ENCODE measurements around the gene DIPK2A. TPM values are rescaled to one million over a fixed set of nuclear protein-coding genes. Genes with fewer than 3 reads are reported as not detected.

The DIPK2A gene
- total RNA-seq, 8 experiments from 2014 or later, result 5.4 to 62.9 (median 15.5) TPM

DNA sequence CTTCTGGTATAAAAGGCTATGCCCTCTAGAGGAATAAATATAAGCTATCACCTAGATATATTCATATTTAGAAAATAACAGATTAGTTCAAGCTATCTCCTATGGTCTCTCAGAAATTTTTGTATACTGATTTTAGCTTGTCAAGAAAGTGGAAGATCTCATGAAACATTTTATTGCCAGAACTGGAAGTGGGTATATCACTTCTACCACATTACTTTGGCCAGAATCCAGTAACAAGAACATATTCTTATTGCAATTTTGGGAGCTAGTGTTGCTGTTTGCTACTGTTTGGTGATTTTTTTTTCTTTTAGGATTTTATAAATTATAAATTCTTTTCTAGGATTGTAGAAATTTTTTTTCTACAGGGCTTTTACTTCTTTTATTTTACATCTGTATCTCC lies 14.2 kb upstream of the DIPK2A start:
- Histone ChIP-seq H3K4me1 (replicated peaks in 1 of 2) (no peaks in the 10 kb centered on the region), H3K27ac (no peak overlapping the region), H3K4me3 (no peak overlapping the region)
- ATAC-seq (replicated peaks in 6 of 8), result no peak
- in situ Hi-C loops (cut with MboI; ENCODE audit: low pct_unique_long_range_greater_than_20kb in 2 of 9, low sequenced_read_pairs in 9 of 9, unreplicated experiment in 9 of 9), result loop anchor here in 2 of 9 experiments (25.0 kb wide), 1 partner anchor 170 kb away; no protein-coding TSS in a partner anchor

DNA sequence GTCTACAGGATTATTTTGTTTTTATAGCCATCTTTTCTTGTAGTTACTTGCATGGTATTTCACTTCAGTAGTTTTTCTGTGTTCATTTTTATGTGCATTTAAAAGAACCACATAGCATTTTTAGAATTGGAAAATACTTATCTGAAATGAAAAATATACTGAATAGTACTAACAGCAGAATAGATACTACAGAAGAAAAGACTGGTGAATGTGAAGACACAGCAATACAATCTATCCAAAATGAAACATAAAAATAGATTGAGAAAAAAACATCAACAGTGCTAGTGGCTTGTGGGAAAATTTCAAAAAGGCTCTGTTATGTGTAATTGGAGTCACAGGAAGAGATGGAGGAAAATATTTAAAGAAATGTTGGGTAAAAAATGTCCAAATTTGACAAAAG lies 12.7 kb upstream of the DIPK2A start:
- no peak overlapping the region for H3K4me3 ChIP-seq
- H3K4me1 ChIP-seq (replicated peaks in 1 of 2), result no peaks in the 10 kb centered on the region
- ATAC-seq (replicated peaks in 6 of 8), result no peak
- in situ Hi-C loops (cut with MboI; ENCODE audit: low pct_unique_long_range_greater_than_20kb in 2 of 9, low sequenced_read_pairs in 9 of 9, unreplicated experiment in 9 of 9), result loop anchor here in 2 of 9 experiments (25.0 kb wide), 1 partner anchor 172 kb away; no protein-coding TSS in a partner anchor
- no peak overlapping the region for H3K27ac ChIP-seq

DNA sequence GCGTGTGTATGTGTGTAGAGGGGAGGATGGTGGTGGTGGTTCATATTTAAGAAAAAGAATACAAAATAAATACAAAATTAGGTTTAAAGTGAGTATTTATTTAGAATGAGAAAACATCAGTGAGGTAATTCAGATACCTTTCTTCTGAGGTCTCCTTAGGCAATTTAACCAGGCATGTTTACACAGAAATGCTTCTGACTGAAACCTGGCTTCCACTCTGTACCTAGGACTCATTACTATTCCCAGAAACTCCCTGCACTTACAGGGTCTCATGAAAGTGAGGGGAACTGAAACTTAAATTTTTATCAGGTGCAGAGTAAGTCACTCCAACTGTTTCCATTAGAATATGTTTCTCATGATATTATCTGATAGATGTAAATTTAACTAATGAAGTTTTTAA lies 10.3 kb upstream of the DIPK2A start:
- 57 to 100% (median 100%) methylated on average over 1 of the region's 1 CpG; no CpG with 5 or more reads in 4 of the 10 experiments for WGBS, 10 experiments
- in situ Hi-C loops (cut with MboI; ENCODE audit: low pct_unique_long_range_greater_than_20kb in 2 of 9, low sequenced_read_pairs in 9 of 9, unreplicated experiment in 9 of 9), result loop anchor here in 2 of 9 experiments (25.0 kb wide), 1 partner anchor 174 kb away; no protein-coding TSS in a partner anchor
- H3K27ac ChIP-seq, result no peak overlapping the region
- no peak overlapping the region for H3K4me3 ChIP-seq
- ATAC-seq (replicated peaks in 6 of 8), result no peak
- H3K4me1 ChIP-seq (replicated peaks in 1 of 2), result no peaks in the 10 kb centered on the region

DNA sequence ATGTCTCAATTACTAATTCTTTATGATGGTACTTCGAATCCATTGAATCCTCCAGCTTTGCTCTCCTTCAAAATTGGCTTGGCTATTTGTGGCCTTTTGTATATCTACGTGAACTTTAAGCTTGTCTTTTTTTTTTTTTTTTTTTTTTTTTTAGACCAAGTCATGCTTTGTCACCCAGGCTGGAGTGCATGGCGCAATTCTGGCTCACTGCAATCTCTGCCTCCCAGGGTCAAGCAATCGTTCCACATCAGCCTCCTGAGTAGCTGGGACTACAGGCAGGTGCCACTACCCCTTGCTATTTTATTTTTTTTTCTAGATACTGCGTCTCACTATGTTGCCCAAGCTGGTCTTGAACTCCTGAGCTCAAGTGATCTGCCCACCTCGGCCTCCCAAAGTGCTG lies 7.7 kb upstream of the DIPK2A start:
- in situ Hi-C loops (cut with MboI; ENCODE audit: low pct_unique_long_range_greater_than_20kb in 2 of 9, low sequenced_read_pairs in 9 of 9, unreplicated experiment in 9 of 9), result loop anchor here in 2 of 9 experiments (25.0 kb wide), 1 partner anchor 177 kb away; no protein-coding TSS in a partner anchor
- ATAC-seq (replicated peaks in 6 of 8), result no peak
- WGBS, 10 experiments, result 0 to 91% (median 54%) methylated on average over 1 to 6 of the region's 6 CpGs
- no peak overlapping the region for H3K27ac ChIP-seq
- no peaks in the 10 kb centered on the region for H3K4me1 ChIP-seq (replicated peaks in 1 of 2)
- no peak overlapping the region for H3K4me3 ChIP-seq

DNA sequence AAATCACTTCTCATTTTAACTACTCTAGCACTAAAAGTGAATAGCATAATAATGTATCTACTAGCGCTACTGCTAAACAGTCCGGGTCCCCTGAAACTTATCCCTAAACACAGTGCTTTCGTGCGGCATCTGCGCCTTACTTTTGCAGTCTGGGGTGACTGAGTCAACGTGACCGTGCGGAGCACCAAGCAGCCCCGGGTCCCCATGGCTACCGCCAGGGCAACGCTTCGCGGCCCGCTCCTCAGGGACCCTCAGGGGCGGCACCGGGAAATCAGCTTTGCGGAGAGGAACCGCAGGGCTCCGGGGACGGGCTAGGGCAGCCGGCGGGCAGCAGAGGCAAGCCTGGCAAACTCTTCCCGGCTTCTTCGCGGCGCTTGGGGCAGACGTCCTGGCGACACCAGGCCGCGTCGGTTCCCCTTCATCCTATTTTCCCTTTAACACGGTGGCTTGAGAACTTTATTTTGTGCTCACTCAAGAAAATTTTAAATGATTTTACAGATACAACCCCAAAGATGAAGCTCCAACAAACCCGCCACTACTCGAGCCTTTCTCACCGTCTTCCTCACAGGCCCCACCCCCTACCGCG lies 757 bp upstream of the DIPK2A start:
- in situ Hi-C loops (cut with MboI; ENCODE audit: low pct_unique_long_range_greater_than_20kb in 2 of 9, low sequenced_read_pairs in 9 of 9, unreplicated experiment in 9 of 9), result loop anchor here in 2 of 9 experiments (25.0 kb wide), 1 partner anchor 184 kb away; no protein-coding TSS in a partner anchor
- peak; percentile 3 to 28 (median 14) for ATAC-seq (replicated peaks in 6 of 8)
- WGBS, 10 experiments, result 0 to 10% (median 0%) methylated on average over 2 to 10 of the region's 37 CpGs; no CpG with 5 or more reads in 4 of the 10 experiments

DNA sequence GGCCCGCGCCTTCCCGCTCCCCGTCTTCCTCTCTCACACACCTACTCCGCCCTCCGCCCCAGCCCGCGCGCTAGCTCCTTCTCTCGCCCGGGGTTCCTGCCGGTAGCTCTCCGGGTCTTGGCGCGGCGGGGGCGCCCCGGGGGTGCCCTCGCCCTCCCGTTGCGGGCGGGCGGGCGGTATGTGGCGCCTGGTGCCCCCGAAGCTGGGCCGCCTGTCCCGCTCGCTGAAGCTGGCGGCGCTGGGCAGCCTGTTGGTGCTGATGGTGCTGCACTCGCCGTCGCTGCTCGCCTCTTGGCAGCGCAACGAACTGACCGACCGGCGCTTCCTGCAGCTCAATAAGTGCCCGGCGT lies 507 bp downstream of the DIPK2A start:
- peak; percentile 7 to 40 (median 28) for ATAC-seq (replicated peaks in 6 of 8)
- peak overlapping the region; percentile 91 to 93 for H3K27ac ChIP-seq
- in situ Hi-C loops (cut with MboI; ENCODE audit: low pct_unique_long_range_greater_than_20kb in 2 of 9, low sequenced_read_pairs in 9 of 9, unreplicated experiment in 9 of 9), result loop anchor here in 2 of 9 experiments (25.0 kb wide), 1 partner anchor 185 kb away; no protein-coding TSS in a partner anchor
- H3K4me1 ChIP-seq (replicated peaks in 1 of 2), result no peaks in the 10 kb centered on the region
- H3K4me3 ChIP-seq, result peak overlapping the region; percentile 57 to 82 (median 63)
- no CpG with 5 or more reads among the region's 42 CpGs for WGBS, 10 experiments

More for the DNA sequence above, 757 bp upstream of the DIPK2A start:
- Histone ChIP-seq H3K27ac (peak overlapping the region; percentile 91 to 93), H3K4me3 (peak overlapping the region; percentile 57 to 82 (median 63)), H3K4me1 (replicated peaks in 1 of 2) (no peaks in the 10 kb centered on the region)

DNA sequence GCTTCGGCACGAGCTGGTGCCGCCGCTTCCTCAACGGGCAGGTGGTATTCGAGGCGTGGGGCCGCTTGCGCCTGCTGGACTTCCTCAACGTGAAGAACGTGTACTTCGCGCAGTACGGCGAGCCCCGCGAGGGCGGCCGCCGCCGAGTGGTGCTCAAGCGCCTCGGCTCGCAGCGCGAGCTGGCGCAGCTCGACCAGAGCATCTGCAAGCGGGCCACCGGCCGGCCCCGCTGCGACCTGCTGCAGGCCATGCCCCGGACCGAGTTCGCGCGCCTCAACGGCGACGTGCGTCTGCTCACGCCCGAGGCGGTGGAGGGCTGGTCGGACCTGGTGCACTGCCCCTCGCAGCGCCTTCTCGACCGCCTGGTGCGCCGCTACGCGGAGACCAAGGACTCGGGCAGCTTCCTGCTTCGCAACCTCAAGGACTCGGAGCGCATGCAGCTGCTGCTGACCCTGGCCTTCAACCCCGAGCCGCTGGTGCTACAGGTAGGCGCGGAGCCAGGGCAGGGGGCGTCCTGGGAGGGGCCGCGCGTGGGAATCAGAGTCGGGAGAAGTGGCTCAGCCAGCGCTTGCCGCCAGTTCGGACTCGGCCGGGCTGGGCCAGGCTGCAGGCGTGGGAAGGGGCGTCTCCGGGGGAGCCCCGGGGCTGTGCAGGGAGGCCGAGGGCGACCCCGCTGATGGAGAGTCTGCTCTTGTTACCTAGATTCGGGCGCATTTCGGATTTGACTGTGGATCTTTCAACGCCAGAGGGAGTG lies 1.1 kb downstream of the DIPK2A start:
- H3K4me1 ChIP-seq (replicated peaks in 1 of 2), result peaks cover 0 to 3% of the 10 kb centered on the region in 2 donors
- ATAC-seq (replicated peaks in 6 of 8), result peak; percentile 17 to 45 (median 38)
- H3K4me3 ChIP-seq, result peak overlapping the region; percentile 57 to 82 (median 63)
- in situ Hi-C loops (cut with MboI; ENCODE audit: low pct_unique_long_range_greater_than_20kb in 2 of 9, low sequenced_read_pairs in 9 of 9, unreplicated experiment in 9 of 9), result loop anchor here in 2 of 9 experiments (25.0 kb wide), 1 partner anchor 185 kb away; no protein-coding TSS in a partner anchor
- peak overlapping the region; percentile 91 to 93 for H3K27ac ChIP-seq
- WGBS, 10 experiments, result 0% methylated on average over 3 to 25 of the region's 83 CpGs; no CpG with 5 or more reads in 5 of the 10 experiments

DNA sequence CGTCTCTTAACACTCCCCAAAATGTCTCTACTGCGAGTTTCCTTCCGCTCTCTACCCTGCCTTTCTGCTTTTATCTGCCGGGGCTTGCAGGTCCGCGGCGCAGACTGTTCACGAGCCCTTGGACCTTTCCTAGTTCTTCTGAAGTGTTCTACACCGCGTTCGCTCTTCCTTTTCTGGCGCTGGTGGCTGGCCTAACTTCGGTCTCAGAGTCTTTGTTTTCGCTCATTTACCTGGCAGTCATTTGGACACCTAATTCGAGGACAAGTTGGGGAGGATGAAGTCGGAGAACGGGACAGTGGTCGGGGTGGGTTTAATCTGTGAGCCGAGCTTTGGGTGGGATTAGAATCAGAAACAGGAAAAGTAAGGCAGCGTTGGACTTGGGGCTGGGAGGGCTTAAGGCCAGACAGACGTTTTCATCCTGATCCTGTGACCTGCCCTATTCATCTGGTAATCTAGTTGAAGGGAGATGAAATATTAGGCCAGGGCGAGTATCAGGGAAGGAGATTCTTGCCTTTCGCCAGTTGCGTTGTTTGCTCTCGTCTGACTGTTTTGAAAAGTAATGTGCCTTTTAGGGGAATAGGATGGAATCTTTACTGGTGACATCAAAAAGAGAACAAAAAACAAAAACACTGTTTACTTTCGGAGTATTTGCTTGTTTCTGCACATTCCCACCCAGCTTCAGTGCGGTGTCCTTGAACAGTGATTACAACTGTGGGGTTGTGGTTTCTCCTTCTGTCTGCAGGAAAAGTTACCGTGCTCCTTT lies 1.8 kb downstream of the DIPK2A start:
- 0 to 5% (median 0%) methylated on average over 2 to 23 of the region's 28 CpGs for WGBS, 10 experiments
- in situ Hi-C loops (cut with MboI; ENCODE audit: low pct_unique_long_range_greater_than_20kb in 2 of 9, low sequenced_read_pairs in 9 of 9, unreplicated experiment in 9 of 9), result loop anchor here in 2 of 9 experiments (25.0 kb wide), 1 partner anchor 186 kb away; no protein-coding TSS in a partner anchor
- H3K4me3 ChIP-seq, result peak overlapping the region; percentile 57 to 82 (median 63)
- no peak for ATAC-seq (replicated peaks in 6 of 8)
- peaks cover 0 to 3% of the 10 kb centered on the region in 2 donors for H3K4me1 ChIP-seq (replicated peaks in 1 of 2)
- H3K27ac ChIP-seq, result peak overlapping the region; percentile 91 to 93

DNA sequence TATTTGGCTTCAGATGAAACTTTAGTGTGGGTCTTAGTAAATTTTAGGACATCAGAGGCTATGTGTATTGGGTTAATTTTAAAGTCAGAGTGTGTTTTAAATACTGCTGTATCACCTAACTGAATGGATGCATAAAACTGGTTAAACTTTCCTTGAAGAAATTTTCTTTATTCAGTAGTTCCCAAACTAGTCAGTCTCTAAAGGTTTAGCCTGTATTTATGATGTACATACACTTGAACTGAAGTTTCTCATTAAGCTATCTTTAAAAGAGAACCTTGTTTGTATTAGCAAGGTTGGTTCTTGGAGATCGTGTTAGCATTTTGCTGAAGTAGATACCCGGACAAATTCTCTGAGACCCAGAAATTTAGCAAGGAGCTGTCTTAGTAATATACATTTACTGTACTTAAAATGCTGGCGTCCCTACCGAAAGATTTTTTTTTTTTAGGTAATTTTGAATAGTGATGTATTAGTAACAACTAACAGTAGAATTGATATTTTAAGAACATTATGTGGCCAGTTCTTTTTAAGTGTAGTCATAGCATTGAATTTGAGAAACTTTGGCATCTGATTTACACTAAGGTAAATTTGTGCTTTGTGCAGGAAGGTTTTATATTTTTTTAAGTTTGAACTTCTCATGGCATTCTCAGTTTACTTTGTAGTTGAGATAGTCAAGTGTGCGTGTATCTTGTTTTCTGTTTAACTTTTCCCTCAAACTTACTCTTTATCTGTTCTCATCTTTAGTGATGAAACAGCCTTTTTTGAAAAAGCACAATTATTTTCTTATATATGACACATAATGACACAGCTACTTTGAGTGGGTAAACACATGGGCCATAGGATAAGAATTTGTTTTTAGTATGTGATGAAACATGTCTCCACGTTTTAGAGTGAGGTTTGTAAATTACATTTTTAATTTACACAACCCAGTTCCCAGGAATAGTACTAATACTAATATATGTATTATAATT lies 2.9 kb downstream of the DIPK2A start:
- H3K4me1 ChIP-seq (replicated peaks in 1 of 2), result peaks cover 0 to 3% of the 10 kb centered on the region in 2 donors
- in situ Hi-C loops (cut with MboI; ENCODE audit: low pct_unique_long_range_greater_than_20kb in 2 of 9, low sequenced_read_pairs in 9 of 9, unreplicated experiment in 9 of 9), result loop anchor here in 2 of 9 experiments (25.0 kb wide), 2 partner anchors 187 to 788 kb away; no protein-coding TSS in a partner anchor
- peak overlapping the region in 1 of 2 donors; percentile 93 for H3K27ac ChIP-seq
- peak overlapping the region; percentile 57 to 82 (median 63) for H3K4me3 ChIP-seq
- no peak for ATAC-seq (replicated peaks in 6 of 8)
- whole genome bisulfite sequencing, 10 experiments, result 0 to 32% (median 10%) methylated on average over 2 to 6 of the region's 6 CpGs

DNA sequence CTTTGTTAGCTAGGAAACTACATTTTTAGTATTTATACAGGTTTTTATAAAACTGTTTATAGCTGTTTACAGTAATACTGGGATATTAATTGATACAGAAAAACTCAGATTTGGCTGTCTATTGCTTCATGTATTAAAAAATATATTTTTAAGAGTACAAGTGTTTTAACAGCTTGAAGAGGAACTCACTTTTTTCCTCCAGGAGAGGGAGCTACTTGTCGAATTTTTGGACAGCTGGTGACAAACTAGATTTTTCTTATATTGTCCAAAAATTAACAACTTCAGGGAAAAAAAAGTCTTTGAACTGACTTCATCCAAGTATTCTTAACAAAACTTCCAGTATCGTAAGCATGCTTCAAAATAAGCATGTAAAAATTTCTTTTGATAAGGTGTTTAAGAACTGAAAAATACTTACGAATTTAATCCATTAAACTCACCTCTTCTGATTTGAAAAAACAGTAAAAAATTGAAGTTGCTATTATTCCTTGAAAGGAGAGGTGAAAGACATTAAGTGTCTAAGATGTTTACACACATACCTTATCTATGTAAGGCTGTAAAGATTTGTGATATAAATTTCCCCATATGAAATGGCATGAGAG lies 4.0 kb downstream of the DIPK2A start:
- Histone ChIP-seq H3K4me1 (replicated peaks in 1 of 2) (peaks cover 0 to 3% of the 10 kb centered on the region in 2 donors), H3K27ac (peak overlapping the region in 1 of 2 donors; percentile 25), H3K4me3 (peak overlapping the region; percentile 57 to 82 (median 63))
- in situ Hi-C loops (cut with MboI; ENCODE audit: low pct_unique_long_range_greater_than_20kb in 2 of 9, low sequenced_read_pairs in 9 of 9, unreplicated experiment in 9 of 9), result loop anchor here in 1 of 9 experiments (25.0 kb wide), 1 partner anchor 787 kb away; no protein-coding TSS in a partner anchor
- 11 to 44% (median 33%) methylated on average over 2 to 3 of the region's 3 CpGs for WGBS, 10 experiments
- no peak for ATAC-seq (replicated peaks in 6 of 8)

DNA sequence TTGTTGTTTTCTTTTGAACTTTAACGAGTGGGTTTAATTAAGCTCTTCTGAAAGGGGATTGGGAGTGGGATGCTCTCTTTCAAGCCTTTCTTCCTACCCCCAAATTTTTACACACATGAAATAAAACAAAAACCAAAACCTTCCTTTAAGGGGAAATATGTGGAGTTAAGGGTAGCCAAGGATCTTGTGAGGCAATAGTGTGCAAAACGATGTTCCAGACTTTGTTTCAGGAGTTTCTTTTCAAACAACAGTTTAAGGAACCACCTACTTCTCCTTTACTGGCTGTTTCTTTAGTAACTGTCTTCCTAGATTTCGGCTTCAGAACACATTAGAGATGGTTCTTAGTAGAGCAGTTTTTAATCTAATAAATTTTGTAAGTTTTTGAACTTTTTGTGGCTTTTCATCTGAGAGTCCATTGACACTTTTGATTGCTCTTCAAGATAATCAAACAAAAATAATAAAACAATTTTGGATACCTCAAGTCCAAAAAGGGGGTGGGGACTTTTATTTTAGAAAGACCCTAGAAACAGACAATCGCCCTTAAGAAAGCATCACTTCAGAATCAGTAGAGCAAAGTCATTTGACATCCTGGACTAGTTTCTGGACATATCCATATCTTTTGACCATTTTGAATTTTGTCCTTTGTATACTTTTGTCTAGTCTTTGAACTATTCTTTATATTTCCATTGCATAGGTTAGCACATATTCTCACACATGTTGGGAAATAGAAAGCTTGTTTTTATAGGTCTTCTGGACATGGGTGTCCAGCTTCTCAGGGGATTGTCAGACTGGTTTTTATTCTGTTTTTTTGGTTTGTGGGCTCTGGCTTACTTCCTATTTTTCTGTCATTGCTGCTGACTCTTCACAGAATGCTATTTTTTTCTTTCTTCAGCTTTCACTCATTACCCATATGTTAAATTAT lies 6.0 kb downstream of the DIPK2A start:
- no peak for ATAC-seq (replicated peaks in 6 of 8)
- Histone ChIP-seq H3K4me1 (replicated peaks in 1 of 2) (peaks cover 0 to 3% of the 10 kb centered on the region in 2 donors), H3K4me3 (peak overlapping the region in 2 of 5 donors; percentile 15 to 61), H3K27ac (no peak overlapping the region)
- WGBS, 10 experiments, result 27 to 83% (median 61%) methylated on average over 2 to 4 of the region's 4 CpGs
- in situ Hi-C loops (cut with MboI; ENCODE audit: low pct_unique_long_range_greater_than_20kb in 2 of 9, low sequenced_read_pairs in 9 of 9, unreplicated experiment in 9 of 9), result loop anchor here in 1 of 9 experiments (25.0 kb wide), 1 partner anchor 785 kb away; no protein-coding TSS in a partner anchor
